ENCODE measurements around the gene SDK1. TPM values are rescaled to one million over a fixed set of nuclear protein-coding genes. Genes with fewer than 3 reads are reported as not detected.

SDK1 gene
- total RNA-seq, 2 experiments from 2014 or later, result 0.19 to 0.36 TPM

DNA sequence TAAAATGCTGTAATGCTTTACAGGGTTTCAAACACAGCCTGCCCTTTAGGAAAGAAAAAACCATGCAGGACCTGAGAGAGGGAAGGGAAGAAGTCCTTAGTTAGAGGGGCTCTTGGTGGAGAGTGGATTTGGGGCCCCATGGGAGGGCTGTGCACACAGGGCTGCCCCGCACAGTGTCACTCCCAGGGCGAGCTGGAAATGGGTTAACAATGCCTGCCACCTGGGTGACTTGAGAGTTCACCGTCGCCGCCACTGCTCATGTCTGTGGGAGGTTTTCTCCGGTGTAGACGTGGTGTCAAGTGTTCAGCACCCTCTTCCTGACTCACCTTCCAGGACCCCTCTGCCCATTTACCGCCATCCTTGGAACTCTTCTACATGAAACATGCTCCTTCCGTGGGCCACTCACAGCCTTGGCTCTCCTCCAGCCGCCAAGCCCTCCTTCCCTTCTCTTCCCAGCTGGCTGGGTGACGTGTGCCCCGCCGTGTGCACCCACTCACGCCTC is 686.4 kb downstream of the SDK1 start:
- Histone ChIP-seq H3K4me2 (ENCODE audit: low read length) (no peak overlapping the region), H3K36me3 (ENCODE audit: insufficient read depth, low read length) (no peaks in the 10 kb centered on the region), H3K4me3 (ENCODE audit: low read depth, low read length, poor library complexity, severe bottlenecking) (no peak overlapping the region), H3K27ac (ENCODE audit: low read depth, low read length, poor library complexity, severe bottlenecking) (no peak overlapping the region), H3K79me2 (ENCODE audit: insufficient read depth, low read depth, low read length) (no peaks in the 10 kb centered on the region), H3K9me3 (ENCODE audit: low read length) (no peaks in the 10 kb centered on the region), H4K20me1 (ENCODE audit: insufficient read depth, low read length) (no peaks in the 10 kb centered on the region), H3K9me2 (ENCODE audit: insufficient read depth, low read length) (no peaks in the 10 kb centered on the region), H3K4me1 (ENCODE audit: insufficient read depth, low read length, poor library complexity, severe bottlenecking) (no peaks in the 10 kb centered on the region), H2AFZ (ENCODE audit: low read length) (no peak overlapping the region)
- BruUV-seq (replicated peaks), result no TSS peak
- CTCF ChIA-PET (ENCODE audit: unreplicated experiment), result no interaction called here
- intact Hi-C loops (cut with micrococcal nuclease; ENCODE audit: unreplicated experiment), result no loop called here
- no peak for DNase-seq (ENCODE audit: low spot score)
- TF ChIP-seq, protein P1, sequence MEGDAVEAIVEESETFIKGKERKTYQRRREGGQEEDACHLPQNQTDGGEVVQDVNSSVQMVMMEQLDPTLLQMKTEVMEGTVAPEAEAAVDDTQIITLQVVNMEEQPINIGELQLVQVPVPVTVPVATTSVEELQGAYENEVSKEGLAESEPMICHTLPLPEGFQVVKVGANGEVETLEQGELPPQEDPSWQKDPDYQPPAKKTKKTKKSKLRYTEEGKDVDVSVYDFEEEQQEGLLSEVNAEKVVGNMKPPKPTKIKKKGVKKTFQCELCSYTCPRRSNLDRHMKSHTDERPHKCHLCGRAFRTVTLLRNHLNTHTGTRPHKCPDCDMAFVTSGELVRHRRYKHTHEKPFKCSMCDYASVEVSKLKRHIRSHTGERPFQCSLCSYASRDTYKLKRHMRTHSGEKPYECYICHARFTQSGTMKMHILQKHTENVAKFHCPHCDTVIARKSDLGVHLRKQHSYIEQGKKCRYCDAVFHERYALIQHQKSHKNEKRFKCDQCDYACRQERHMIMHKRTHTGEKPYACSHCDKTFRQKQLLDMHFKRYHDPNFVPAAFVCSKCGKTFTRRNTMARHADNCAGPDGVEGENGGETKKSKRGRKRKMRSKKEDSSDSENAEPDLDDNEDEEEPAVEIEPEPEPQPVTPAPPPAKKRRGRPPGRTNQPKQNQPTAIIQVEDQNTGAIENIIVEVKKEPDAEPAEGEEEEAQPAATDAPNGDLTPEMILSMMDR (conservative IDR thresholded peaks at IDR 0.05; ENCODE audit: low read length), result no peak
- no peak for TF ChIP-seq EZH2phosphoT487 (IDR thresholded peaks at IDR 0.05; ENCODE audit: borderline replicate concordance, low read depth, low read length)
- POLR2A ChIA-PET, result interaction anchor here (0.6 kb wide), 1 partner anchor 448 kb away, joined by 4 read pairs; no protein-coding TSS in a partner anchor

- Histone ChIP-seq H3K9me3 (ENCODE audit: low read length) (no peaks in the 10 kb centered on the region), H4K20me1 (ENCODE audit: insufficient read depth, low read length) (no peaks in the 10 kb centered on the region), H3K27ac (ENCODE audit: low read depth, low read length, poor library complexity, severe bottlenecking) (no peak overlapping the region), H3K4me3 (ENCODE audit: low read depth, low read length, poor library complexity, severe bottlenecking) (no peak overlapping the region), H2AFZ (ENCODE audit: low read length) (no peak overlapping the region), H3K79me2 (ENCODE audit: insufficient read depth, low read depth, low read length) (no peaks in the 10 kb centered on the region), H3K36me3 (ENCODE audit: insufficient read depth, low read length) (no peaks in the 10 kb centered on the region), H3K4me2 (ENCODE audit: low read length) (no peak overlapping the region), H3K9me2 (ENCODE audit: insufficient read depth, low read length) (no peaks in the 10 kb centered on the region), H3K4me1 (ENCODE audit: insufficient read depth, low read length, poor library complexity, severe bottlenecking) (no peaks in the 10 kb centered on the region)
- BruUV-seq (replicated peaks), result no TSS peak
- DNase-seq (ENCODE audit: low spot score), result no peak
- POLR2A ChIA-PET, result no interaction called here
- TF ChIP-seq, protein P1 (conservative IDR thresholded peaks at IDR 0.05; ENCODE audit: low read length), result no peak
- TF ChIP-seq EZH2phosphoT487 (IDR thresholded peaks at IDR 0.05; ENCODE audit: borderline replicate concordance, low read depth, low read length), result no peak
- intact Hi-C loops (cut with micrococcal nuclease; ENCODE audit: unreplicated experiment), result no loop called here
- CTCF ChIA-PET (ENCODE audit: unreplicated experiment), result no interaction called here
Observed at GRCh38 chr7:3989723-3990122, 688.7 kb downstream of the SDK1 start.

DNA sequence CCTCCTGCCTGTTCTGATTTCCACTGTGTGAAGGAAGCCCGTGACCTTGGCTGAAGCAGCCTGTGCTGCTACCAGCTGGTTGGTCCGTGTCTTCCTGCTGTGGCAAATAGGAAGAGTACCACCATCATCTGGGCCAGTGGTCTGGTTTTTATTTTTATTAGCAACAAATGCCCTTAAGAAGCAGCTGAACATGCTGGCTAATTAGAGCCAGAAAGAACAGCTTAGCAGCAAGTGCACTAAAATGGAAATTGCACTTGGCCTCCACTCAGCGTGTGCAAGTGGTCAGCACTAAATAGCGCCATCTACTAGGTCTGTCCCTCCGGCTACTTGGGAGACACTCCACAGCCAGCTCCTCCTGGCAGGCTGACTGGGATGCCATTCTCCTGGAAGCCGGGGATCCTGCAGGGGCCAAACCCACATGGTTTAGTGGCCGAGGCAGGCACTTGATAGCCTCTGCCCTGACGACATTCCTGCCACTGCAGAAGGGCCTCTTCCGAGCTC is 690.7 kb downstream of the SDK1 start:
- Histone ChIP-seq H3K4me2 (ENCODE audit: low read length) (no peak overlapping the region), H3K9me3 (ENCODE audit: low read length) (no peaks in the 10 kb centered on the region), H4K20me1 (ENCODE audit: insufficient read depth, low read length) (no peaks in the 10 kb centered on the region), H3K4me3 (ENCODE audit: low read depth, low read length, poor library complexity, severe bottlenecking) (no peak overlapping the region), H3K9me2 (ENCODE audit: insufficient read depth, low read length) (no peaks in the 10 kb centered on the region), H3K79me2 (ENCODE audit: insufficient read depth, low read depth, low read length) (no peaks in the 10 kb centered on the region), H2AFZ (ENCODE audit: low read length) (no peak overlapping the region), H3K27ac (ENCODE audit: low read depth, low read length, poor library complexity, severe bottlenecking) (no peak overlapping the region), H3K36me3 (ENCODE audit: insufficient read depth, low read length) (no peaks in the 10 kb centered on the region), H3K4me1 (ENCODE audit: insufficient read depth, low read length, poor library complexity, severe bottlenecking) (no peaks in the 10 kb centered on the region)
- no peak for DNase-seq (ENCODE audit: low spot score)
- no TSS peak for BruUV-seq (replicated peaks)
- intact Hi-C loops (cut with micrococcal nuclease; ENCODE audit: unreplicated experiment), result no loop called here
- CTCF ChIA-PET (ENCODE audit: unreplicated experiment), result no interaction called here
- POLR2A ChIA-PET, result no interaction called here
- TF ChIP-seq, protein P1 (conservative IDR thresholded peaks at IDR 0.05; ENCODE audit: low read length), result no peak
- no peak for TF ChIP-seq EZH2phosphoT487 (IDR thresholded peaks at IDR 0.05; ENCODE audit: borderline replicate concordance, low read depth, low read length)

All from OCI-LY7 (cell line).